ENCODE measurements around the gene KIF26B.

KIF26B gene

DNA sequence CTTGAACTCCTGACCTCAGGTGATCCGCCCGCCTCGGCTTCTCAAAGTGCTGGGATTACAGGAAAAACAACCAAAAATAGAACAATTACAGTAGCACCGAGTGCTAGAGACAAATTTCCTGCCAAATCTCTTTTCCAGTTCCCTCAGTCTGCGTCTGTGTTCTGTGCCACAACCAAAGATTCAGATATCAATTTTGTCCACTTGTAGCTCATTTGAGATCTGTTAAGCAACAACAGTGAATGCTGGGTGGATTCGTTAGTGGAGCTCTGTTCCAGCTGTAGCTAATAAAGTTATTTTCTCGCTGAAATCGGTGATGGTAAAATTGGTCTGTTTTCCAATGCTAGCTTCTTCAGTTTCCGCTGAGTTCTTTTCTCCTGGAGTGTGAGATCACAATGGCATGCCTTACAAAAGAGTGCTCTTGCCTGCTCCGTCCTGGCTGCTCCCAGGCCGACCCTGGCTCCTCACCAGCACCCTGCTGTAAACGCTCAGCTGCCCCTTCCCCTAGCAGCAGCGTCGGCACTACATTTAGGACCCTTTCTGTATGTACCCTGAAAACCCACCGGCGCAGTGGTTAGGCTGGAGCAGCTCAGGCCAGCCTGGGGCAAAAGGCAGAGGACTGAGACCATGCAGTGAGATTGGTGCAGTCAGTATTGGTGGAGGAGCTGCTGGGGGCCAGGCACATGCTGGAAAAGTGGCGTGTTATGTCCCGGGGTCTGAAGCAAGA is 395.4 kb downstream of the KIF26B start:
- TF ChIP-seq, protein P1, sequence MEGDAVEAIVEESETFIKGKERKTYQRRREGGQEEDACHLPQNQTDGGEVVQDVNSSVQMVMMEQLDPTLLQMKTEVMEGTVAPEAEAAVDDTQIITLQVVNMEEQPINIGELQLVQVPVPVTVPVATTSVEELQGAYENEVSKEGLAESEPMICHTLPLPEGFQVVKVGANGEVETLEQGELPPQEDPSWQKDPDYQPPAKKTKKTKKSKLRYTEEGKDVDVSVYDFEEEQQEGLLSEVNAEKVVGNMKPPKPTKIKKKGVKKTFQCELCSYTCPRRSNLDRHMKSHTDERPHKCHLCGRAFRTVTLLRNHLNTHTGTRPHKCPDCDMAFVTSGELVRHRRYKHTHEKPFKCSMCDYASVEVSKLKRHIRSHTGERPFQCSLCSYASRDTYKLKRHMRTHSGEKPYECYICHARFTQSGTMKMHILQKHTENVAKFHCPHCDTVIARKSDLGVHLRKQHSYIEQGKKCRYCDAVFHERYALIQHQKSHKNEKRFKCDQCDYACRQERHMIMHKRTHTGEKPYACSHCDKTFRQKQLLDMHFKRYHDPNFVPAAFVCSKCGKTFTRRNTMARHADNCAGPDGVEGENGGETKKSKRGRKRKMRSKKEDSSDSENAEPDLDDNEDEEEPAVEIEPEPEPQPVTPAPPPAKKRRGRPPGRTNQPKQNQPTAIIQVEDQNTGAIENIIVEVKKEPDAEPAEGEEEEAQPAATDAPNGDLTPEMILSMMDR (conservative IDR thresholded peaks at IDR 0.05; ENCODE audit: low read length): no peak
- no peak overlapping the region for H3K4me3 ChIP-seq (ENCODE audit: low read length)
- peak; percentile 36 for DNase-seq (ENCODE audit: low read depth)

DNA sequence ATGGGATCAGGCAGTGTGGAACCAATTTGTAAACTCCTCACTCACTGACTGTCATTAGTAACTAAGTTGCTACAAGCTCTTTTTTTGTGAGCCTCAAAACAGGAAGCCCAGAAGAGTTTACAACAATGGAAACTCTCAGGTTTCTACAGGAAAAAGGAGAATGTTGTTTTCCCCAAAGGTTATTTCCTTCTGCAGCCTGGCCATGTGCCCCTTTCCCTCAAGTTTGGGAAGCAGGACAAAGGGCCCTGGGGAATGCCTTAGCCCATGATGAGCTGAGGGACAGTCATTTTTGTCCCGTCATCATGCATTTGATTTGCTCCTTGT is 395.9 kb downstream of the KIF26B start:
- TF ChIP-seq, protein P1 (conservative IDR thresholded peaks at IDR 0.05; ENCODE audit: low read length): no peak
- no peak for DNase-seq (ENCODE audit: low read depth)

DNA sequence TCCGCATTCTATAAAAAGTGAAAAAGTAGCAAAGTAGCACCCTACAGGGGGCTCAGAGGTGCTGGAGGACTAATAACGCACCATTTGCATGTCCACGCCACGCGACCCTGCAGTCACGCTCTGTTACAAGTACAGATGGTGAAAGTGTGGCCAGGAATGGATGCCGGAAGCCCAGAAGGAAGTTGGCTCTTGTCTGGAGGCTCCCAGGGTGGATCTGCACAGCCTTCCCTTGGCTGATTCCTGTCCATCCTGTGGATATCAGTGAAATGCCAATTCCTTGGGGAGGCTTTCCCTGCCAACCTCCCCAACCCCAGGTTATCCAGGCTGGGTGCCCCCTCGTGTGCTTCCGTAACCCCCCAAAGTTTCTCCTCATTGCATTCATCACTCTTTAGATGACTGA is 396.8 kb downstream of the KIF26B start:
- DNase-seq (ENCODE audit: low read depth): no peak
- TF ChIP-seq, protein P1 (conservative IDR thresholded peaks at IDR 0.05; ENCODE audit: low read length): no peak

More for the DNA sequence above, 395.9 kb downstream of the KIF26B start:
- H3K4me3 ChIP-seq (ENCODE audit: low read length): no peak overlapping the region

DNA sequence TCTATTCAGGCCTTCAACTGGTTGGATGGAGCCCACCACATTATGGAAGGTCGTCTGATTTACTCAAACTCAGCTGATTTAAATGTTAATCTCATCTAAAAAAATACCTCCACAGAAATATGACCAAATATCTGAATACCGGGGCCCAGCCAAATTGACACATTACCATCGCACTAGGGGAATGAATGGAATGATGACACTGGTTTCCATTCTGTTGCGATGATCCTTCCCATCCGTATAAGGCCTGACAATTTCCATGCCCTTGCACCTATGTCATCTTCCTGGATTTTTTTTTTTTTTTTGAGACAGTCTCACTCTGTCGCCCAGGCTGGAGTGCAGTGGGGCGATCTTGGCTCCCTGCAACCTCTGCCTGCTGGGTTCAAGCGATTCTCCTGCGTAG is 397.5 kb downstream of the KIF26B start:
- DNase-seq (ENCODE audit: low read depth): no peak
- TF ChIP-seq, protein P1 (conservative IDR thresholded peaks at IDR 0.05; ENCODE audit: low read length): no peak
- no peak overlapping the region for H3K4me3 ChIP-seq (ENCODE audit: low read length)

More for the DNA sequence above, 396.8 kb downstream of the KIF26B start:
- no peak overlapping the region for H3K4me3 ChIP-seq (ENCODE audit: low read length)

DNA sequence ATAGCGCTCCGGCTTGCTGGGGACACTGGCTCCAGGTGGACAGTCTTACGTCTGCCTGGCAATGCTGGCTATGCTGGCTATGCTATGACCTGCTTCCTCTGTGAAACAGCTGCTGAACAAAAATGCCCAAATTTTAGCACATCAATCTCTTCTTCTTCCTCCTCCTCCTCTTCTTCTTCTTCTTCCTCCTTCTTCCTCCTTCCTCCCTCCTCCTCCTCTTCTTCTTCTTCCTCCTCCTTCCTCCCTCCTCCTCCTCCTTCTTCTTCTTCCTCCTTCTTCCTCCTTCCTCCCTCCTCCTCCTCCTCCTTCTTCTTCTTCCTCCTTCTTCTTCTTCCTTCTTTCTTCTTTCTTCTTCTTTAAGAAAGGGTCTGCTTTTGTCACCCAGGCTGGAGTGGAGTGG is 401.3 kb downstream of the KIF26B start:
- no peak for DNase-seq (ENCODE audit: low read depth)
- H3K4me3 ChIP-seq (ENCODE audit: low read length): no peak overlapping the region
- TF ChIP-seq, protein P1 (conservative IDR thresholded peaks at IDR 0.05; ENCODE audit: low read length): no peak

DNA sequence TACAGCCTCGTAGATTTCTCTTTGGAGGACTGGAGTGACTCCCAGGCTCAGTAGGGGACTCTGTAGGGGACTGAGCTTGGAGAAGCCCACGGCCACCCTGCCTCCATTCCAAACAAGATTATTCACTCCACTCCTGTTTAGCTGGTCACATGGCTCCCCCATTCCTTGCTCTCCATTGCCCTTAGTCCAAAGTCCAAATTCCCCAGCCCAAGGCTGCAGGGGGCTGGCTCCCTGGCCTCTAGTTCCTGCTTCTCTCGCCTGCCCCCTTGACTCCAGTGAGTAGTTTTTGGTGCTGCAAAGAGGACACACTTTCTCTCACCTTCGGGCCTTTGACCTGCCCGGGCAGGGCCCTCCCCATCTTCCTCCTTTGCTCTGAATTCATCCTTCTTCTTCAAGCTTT is 403.3 kb downstream of the KIF26B start:
- TF ChIP-seq, protein P1 (conservative IDR thresholded peaks at IDR 0.05; ENCODE audit: low read length): no peak
- H3K4me3 ChIP-seq (ENCODE audit: low read length): no peak overlapping the region
- DNase-seq (ENCODE audit: low read depth): no peak

DNA sequence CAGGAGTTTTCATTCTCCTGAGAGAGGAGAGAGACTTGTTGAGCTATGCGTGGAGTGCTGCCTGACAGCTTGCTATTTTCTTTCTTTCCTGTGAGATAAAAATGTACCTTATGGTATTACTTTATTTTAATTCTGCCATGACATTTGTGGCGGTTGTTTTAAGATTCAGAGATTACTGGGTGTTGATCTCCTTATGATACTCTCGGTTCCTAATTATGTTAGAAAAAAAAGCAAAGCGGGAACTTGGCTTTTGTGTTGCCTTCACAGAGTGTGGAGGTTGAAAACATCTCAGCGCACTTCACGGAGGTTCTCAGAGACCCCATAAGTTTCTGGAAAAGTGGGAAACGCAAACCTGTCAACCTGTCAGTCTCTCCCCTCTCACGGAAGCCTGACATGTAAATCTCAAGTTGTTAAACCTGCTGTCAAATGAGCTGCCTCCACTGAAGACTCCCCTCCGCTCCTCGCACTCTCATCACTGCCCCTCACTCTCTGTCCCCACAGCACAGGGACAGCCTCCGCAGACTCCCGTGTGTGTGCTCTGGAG is 405.6 kb downstream of the KIF26B start:
- no peak for DNase-seq (ENCODE audit: low read depth)
- TF ChIP-seq, protein P1 (conservative IDR thresholded peaks at IDR 0.05; ENCODE audit: low read length): no peak
- H3K4me3 ChIP-seq (ENCODE audit: low read length): no peak overlapping the region

All from AG10803 (cell line).